SK-N-SH (cell line): ENCODE data around the gene BCR. TPM values are rescaled to one million over a fixed set of nuclear protein-coding genes. Genes with fewer than 3 reads are reported as not detected.

Source experiments
- CTCF ChIA-PET: fragments of 300-600, 350-600 bp; formaldehyde crosslinking; extraction: SDS; loops from one replicate; lab custom pipeline; 2021; lab: Yijun Ruan, JAX
- POLR2A ChIA-PET: fragments of 350-600 bp; sonication (Branson Sonifier 250); formaldehyde crosslinking; extraction: SDS; loops from one replicate; lab custom pipeline; 2020; ENCODE audit warnings: antibody characterized with exemption, inconsistent platforms; lab: Yijun Ruan, JAX
- DNase-seq: peaks from one replicate; pipeline ENCODE4 v3.0.0; 2012
- H2AFZ ChIP-seq: fragments of 200-600 bp; sonication (generic); 2 replicates; pipeline ENCODE4 v1.8.1; 2016; ENCODE audit warnings: antibody characterized with exemption, mild to moderate bottlenecking, low read depth
- H3F3A ChIP-seq: fragments of 200-600 bp; sonication (generic); replicated peaks from 2 replicates; pipeline ENCODE3; 2016; ENCODE audit warnings: antibody characterized with exemption, mild to moderate bottlenecking; ENCODE audit not compliant: insufficient read depth
- H3K27ac ChIP-seq, 2 experiments: fragments of 200-500 bp in 1 of 2; fragments of 200-600 bp in 1 of 2; sonication (Bioruptor generic) in 1 of 2; sonication (generic), shearing (Covaris generic) in 1 of 2; 2 replicates each; pipeline versions ENCODE4 v1.5.1 to v1.6.1; 2014 to 2016; ENCODE audit warnings: low read depth in 2 of 2, inconsistent platforms in 1 of 2, low read length in 1 of 2, mild to moderate bottlenecking in 1 of 2, mixed read lengths in 1 of 2
- H3K27me3 ChIP-seq: fragments of 200-600 bp; sonication (generic), shearing (Covaris generic); 2 replicates; pipeline ENCODE4 v1.6.1; 2016; ENCODE audit warnings: mixed run types; ENCODE audit not compliant: insufficient read depth
- H3K36me3 ChIP-seq, 2 experiments: fragments of 200-500 bp in 1 of 2; fragments of 200-600 bp in 1 of 2; sonication (Bioruptor generic) in 1 of 2; sonication (generic) in 1 of 2; replicated peaks in 1 of 2; 2 replicates each; pipeline versions ENCODE3 to v1.5.1; 2014 to 2016; ENCODE audit warnings: low read length in 1 of 2, mild to moderate bottlenecking in 1 of 2; ENCODE audit not compliant: insufficient read depth in 2 of 2, control insufficient read depth in 1 of 2
- H3K4me1 ChIP-seq, 2 experiments: fragments of 200-500 bp in 1 of 2; fragments of 200-600 bp in 1 of 2; sonication (Bioruptor generic) in 1 of 2; sonication (generic), shearing (Covaris generic) in 1 of 2; 2 replicates each; pipeline versions ENCODE4 v1.5.1 to v1.6.1; 2014 to 2016; ENCODE audit warnings: low read depth in 1 of 2, low read length in 1 of 2, mixed run types in 1 of 2; ENCODE audit not compliant: insufficient read depth in 2 of 2, control insufficient read depth in 1 of 2
- H3K4me2 ChIP-seq: fragments of 200-600 bp; sonication (generic), shearing (Covaris generic); 2 replicates; pipeline ENCODE4 v1.6.1; 2017; ENCODE audit warnings: mixed run types
- H3K4me3 ChIP-seq, 2 experiments: fragments of 200-500 bp in 1 of 2; fragments of 200-600 bp in 1 of 2; sonication (Bioruptor generic) in 1 of 2; sonication (generic), shearing (Covaris generic) in 1 of 2; 2 replicates each; pipeline versions ENCODE4 v1.5.1 to v1.8.1; 2014 to 2016; ENCODE audit warnings: low read depth in 2 of 2, inconsistent platforms in 1 of 2, low read length in 1 of 2, mild to moderate bottlenecking in 1 of 2, mixed read lengths in 1 of 2, moderate library complexity in 1 of 2
- H3K79me2 ChIP-seq: fragments of 200-600 bp; sonication (generic); 2 replicates; pipeline ENCODE4 v1.8.1; 2017; ENCODE audit warnings: mild to moderate bottlenecking; ENCODE audit not compliant: insufficient read depth
- H3K9ac ChIP-seq: fragments of 200-600 bp; sonication (generic); 2 replicates; pipeline ENCODE4 v1.6.1; 2017; ENCODE audit warnings: mixed run types
- H3K9me2 ChIP-seq: fragments of 200-600 bp; sonication (generic); 2 replicates; pipeline ENCODE4 v1.6.1; 2017; ENCODE audit warnings: mixed run types
- H3K9me3 ChIP-seq: fragments of 200-600 bp; sonication (generic); 2 replicates; pipeline ENCODE4 v1.6.1; 2017; ENCODE audit warnings: mixed run types, mild to moderate bottlenecking, moderate library complexity
- H4K20me1 ChIP-seq: fragments of 200-600 bp; sonication (generic); 2 replicates; pipeline ENCODE4 v1.6.1; 2017; ENCODE audit warnings: mild to moderate bottlenecking, mixed run types; ENCODE audit not compliant: insufficient read depth
- CHD2 ChIP-seq: fragments of 150-350 bp; IDR thresholded peaks from 2 replicates; pipeline ENCODE4 v1.6.1; 2018; ENCODE audit warnings: low read length; ENCODE audit not compliant: partially characterized antibody
- EP300 ChIP-seq, 2 experiments: IDR thresholded peaks; 2 replicates each; pipeline versions ENCODE4 v1.4.0 to v1.6.1; 2012; ENCODE audit warnings: borderline replicate concordance in 1 of 2, low read depth in 1 of 2, low read length in 1 of 2
- EZH2phosphoT487 ChIP-seq: fragments of 200-600 bp; sonication (generic); IDR thresholded peaks from 2 replicates; pipeline ENCODE4 v1.6.1; 2017; ENCODE audit warnings: low read depth, mixed run types, mild to moderate bottlenecking, antibody characterized with exemption, moderate library complexity, borderline replicate concordance
- FOSL2 ChIP-seq: IDR thresholded peaks from 2 replicates; pipeline ENCODE4 v1.4.0; 2012; ENCODE audit warnings: low read depth, mild to moderate bottlenecking, moderate library complexity, borderline replicate concordance
- FOXJ3 ChIP-seq: sonication (generic); formaldehyde crosslinking; IDR thresholded peaks from 2 replicates; pipeline ENCODE4 v1.5.1; 2020; ENCODE audit warnings: mild to moderate bottlenecking, missing genetic modification reagents
- GATA2 ChIP-seq: sonication (generic); formaldehyde crosslinking; IDR thresholded peaks from 2 replicates; pipeline ENCODE4 v1.5.0; 2020; ENCODE audit warnings: mild to moderate bottlenecking, missing genetic modification reagents
- JUND ChIP-seq: IDR thresholded peaks from 2 replicates; pipeline ENCODE4 v1.4.0; 2012
- MAX ChIP-seq: IDR thresholded peaks from 2 replicates; pipeline ENCODE4 v1.4.0; 2012; ENCODE audit warnings: low read depth
- MEF2A ChIP-seq: IDR thresholded peaks from 2 replicates; pipeline ENCODE4 v1.4.0; 2012; ENCODE audit warnings: low read depth, borderline replicate concordance
- NRF1 ChIP-seq: IDR thresholded peaks from 2 replicates; pipeline ENCODE4 v1.6.1; 2012; ENCODE audit warnings: low read depth, mild to moderate bottlenecking, low read length
- RCOR1 ChIP-seq: fragments of 150-350 bp; IDR thresholded peaks from 2 replicates; pipeline ENCODE4 v1.6.1; 2017; ENCODE audit warnings: antibody characterized with exemption, low read length
- RFX5 ChIP-seq: IDR thresholded peaks from 2 replicates; pipeline ENCODE4 v1.6.1; 2012; ENCODE audit warnings: mild to moderate bottlenecking, improper control_type of control experiment, low read length
- SMC3 ChIP-seq: IDR thresholded peaks from 2 replicates; pipeline ENCODE4 v1.6.1; 2012; ENCODE audit warnings: low read depth, low read length, improper control_type of control experiment
- TCF12 ChIP-seq: IDR thresholded peaks from 2 replicates; pipeline ENCODE4 v1.4.0; 2012
- ZBTB33 ChIP-seq: IDR thresholded peaks from 2 replicates; pipeline ENCODE4 v1.4.0; 2012; ENCODE audit warnings: low read depth, borderline replicate concordance
- WGBS: methylation state at CpG from one replicate; pipeline ENCODE4 v1.1.6; 2017; ENCODE audit warnings: low lambda C conversion rate; 5-methylcytosine and 5-hydroxymethylcytosine counted together
- polyA plus RNA-seq, 3 experiments: library from polyadenylated mRNA; depleted of rRNA; stranded (reverse); fragments of >200 nt; gene quantifications; 2 replicates each; pipeline ENCODE4 v1.2.3, GENCODE V29; 2012
- TF ChIP-seq, protein P1 (sequence below): IDR thresholded peaks from 2 replicates; pipeline ENCODE4 v1.4.0; 2012; ENCODE audit warnings: low read depth, borderline replicate concordance
- TF ChIP-seq, protein P2 (sequence below): fragments of 150-350 bp; IDR thresholded peaks from 2 replicates; pipeline ENCODE4 v1.6.1; 2016; ENCODE audit warnings: mild to moderate bottlenecking, low read depth, low read length

BCR gene
- polyA plus RNA-seq, 1 of the 3 experiments (the other 2 are of a cell fraction), result 50.9 TPM

- no peak for DNase-seq
- Histone ChIP-seq H3F3A (peaks cover 4% of the 10 kb centered on the region), H3K4me2 (no peak overlapping the region), H4K20me1 (0 out of 2 replicates have a peak, but pooled peaks cover 1% of the 10 kb centered on the region), H3K9me3 (no peaks in the 10 kb centered on the region), H3K36me3 (peaks cover 0 to 48% of the 10 kb centered on the region in 2 experiments), H3K4me1 (peaks cover 6 to 14% of the 10 kb centered on the region in 2 experiments; a peak in 3 of 4 replicates), H3K27me3 (no peaks in the 10 kb centered on the region), H3K9ac (no peak overlapping the region), H3K79me2 (no peaks in the 10 kb centered on the region), H3K27ac (no peak overlapping the region; a peak in 1 of 4 replicates)
- POLR2A ChIA-PET, result no interaction called here
- 96% methylated on average over 15 of the region's 20 CpGs for WGBS
- CTCF ChIA-PET, result interaction anchor here (1.9 to 25.8 kb wide), 2 partner anchors 102 to 148 kb away, joined by 6 to 587 read pairs; partner anchors contain the start of gene BCR
- no peak for TF ChIP-seq NRF1
- TF ChIP-seq, all 33 proteins: peak for 0
- Histone ChIP-seq H2AFZ (no peak overlapping the region), H3K9me2 (no peaks in the 10 kb centered on the region), H3K4me3 (no peak overlapping the region)
Observed at GRCh38 chr22:23276656-23277582, 96.6 kb downstream of the BCR start.

GRCh38 chr22:23277583-23278295, 97.4 kb downstream of the BCR start:
- no peaks in the 10 kb centered on the region for H3K79me2 ChIP-seq
- no peak for TF ChIP-seq MAX
- TF ChIP-seq FOSL2, result no peak
- TF ChIP-seq JUND, result no peak
- TF ChIP-seq MEF2A, result no peak
- TF ChIP-seq GATA2 (CRISPR knock-in tag), result no peak
- TF ChIP-seq EP300 (IDR thresholded peaks at IDR 0.05; ENCODE audit: borderline replicate concordance in 1 of 2, low read depth in 1 of 2, low read length in 1 of 2), result no peak
- TF ChIP-seq RFX5, result no peak
- TF ChIP-seq SMC3, result no peak
- no peak for TF ChIP-seq RCOR1
- TF ChIP-seq, protein P1, sequence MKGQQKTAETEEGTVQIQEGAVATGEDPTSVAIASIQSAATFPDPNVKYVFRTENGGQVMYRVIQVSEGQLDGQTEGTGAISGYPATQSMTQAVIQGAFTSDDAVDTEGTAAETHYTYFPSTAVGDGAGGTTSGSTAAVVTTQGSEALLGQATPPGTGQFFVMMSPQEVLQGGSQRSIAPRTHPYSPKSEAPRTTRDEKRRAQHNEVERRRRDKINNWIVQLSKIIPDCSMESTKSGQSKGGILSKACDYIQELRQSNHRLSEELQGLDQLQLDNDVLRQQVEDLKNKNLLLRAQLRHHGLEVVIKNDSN, result no peak
- TF ChIP-seq FOXJ3 (CRISPR knock-in tag), result no peak
- TF ChIP-seq ZBTB33, result no peak
- no peak for TF ChIP-seq CHD2
- TF ChIP-seq EZH2phosphoT487, result no peak
- TF ChIP-seq, protein P2, sequence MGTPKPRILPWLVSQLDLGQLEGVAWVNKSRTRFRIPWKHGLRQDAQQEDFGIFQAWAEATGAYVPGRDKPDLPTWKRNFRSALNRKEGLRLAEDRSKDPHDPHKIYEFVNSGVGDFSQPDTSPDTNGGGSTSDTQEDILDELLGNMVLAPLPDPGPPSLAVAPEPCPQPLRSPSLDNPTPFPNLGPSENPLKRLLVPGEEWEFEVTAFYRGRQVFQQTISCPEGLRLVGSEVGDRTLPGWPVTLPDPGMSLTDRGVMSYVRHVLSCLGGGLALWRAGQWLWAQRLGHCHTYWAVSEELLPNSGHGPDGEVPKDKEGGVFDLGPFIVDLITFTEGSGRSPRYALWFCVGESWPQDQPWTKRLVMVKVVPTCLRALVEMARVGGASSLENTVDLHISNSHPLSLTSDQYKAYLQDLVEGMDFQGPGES, result no peak
- no peak for TF ChIP-seq NRF1
- TF ChIP-seq TCF12, result no peak
- no peak overlapping the region for H3K4me3 ChIP-seq
- 0 out of 2 replicates have a peak, but pooled peaks cover 3% of the 10 kb centered on the region for H4K20me1 ChIP-seq
- no peak overlapping the region for H3K9ac ChIP-seq
- no peak overlapping the region for H2AFZ ChIP-seq
- ChIA-PET POLR2A (no interaction called here), CTCF (interaction anchor here (2.0 to 25.8 kb wide), 3 partner anchors 10 to 102 kb away, joined by 9 to 587 read pairs (median 20); partner anchors contain the start of gene BCR)
- H3K27me3 ChIP-seq, result no peaks in the 10 kb centered on the region
- H3K36me3 ChIP-seq, result peaks cover 0 to 40% of the 10 kb centered on the region in 2 experiments
- no peak for DNase-seq
- H3F3A ChIP-seq, result peaks cover 5% of the 10 kb centered on the region
- no peak overlapping the region for H3K4me2 ChIP-seq
- no peaks in the 10 kb centered on the region for H3K9me2 ChIP-seq
- H3K4me1 ChIP-seq, result peaks cover 6 to 14% of the 10 kb centered on the region in 2 experiments; a peak in 3 of 4 replicates
- WGBS, result 87% methylated on average over 10 of the region's 15 CpGs
- no peak overlapping the region for H3K27ac ChIP-seq
- H3K9me3 ChIP-seq, result no peaks in the 10 kb centered on the region
